SK-N-SH treated with all-trans-retinoic acid at 6 μM for 48 hours (cell line): ENCODE results near the gene KDM4B.

Experiments used
- ATAC-seq: fragments of 200-7000 bp; cut with Tn5 transposase; 3 replicates; pipeline ENCODE4 v1.9.1; 2020; ENCODE audit warnings: mild to moderate bottlenecking, moderate library complexity
- ARNTL ChIP-seq: fragments of 450-650 bp; formaldehyde crosslinking; IDR thresholded peaks from 2 replicates; pipeline ENCODE4 v1.5.0; 2020; ENCODE audit warnings: low read depth, mild to moderate bottlenecking, moderate library complexity, borderline replicate concordance
- BACH2 ChIP-seq: fragments of 250-450 bp; sonication (Bioruptor Pico); IDR thresholded peaks from 2 replicates; pipeline ENCODE4 v1.9.0; 2021; ENCODE audit warnings: mild to moderate bottlenecking, borderline replicate concordance
- CSDC2 ChIP-seq: fragments of 250-450 bp; sonication (Bioruptor Pico); IDR thresholded peaks from 2 replicates; pipeline ENCODE4 v1.5.0; 2020; ENCODE audit warnings: mild to moderate bottlenecking, moderate library complexity
- GLIS3 ChIP-seq: fragments of 250-450 bp; sonication (Bioruptor Pico); IDR thresholded peaks from 2 replicates; pipeline ENCODE4 v1.5.0; 2020; ENCODE audit warnings: mild to moderate bottlenecking, moderate library complexity
- ISL1 ChIP-seq: fragments of 250-450 bp; sonication (Bioruptor Pico); IDR thresholded peaks from 2 replicates; pipeline ENCODE4 v2.1.2; 2022; ENCODE audit warnings: mild to moderate bottlenecking, moderate library complexity
- OSR1 ChIP-seq: fragments of 250-450 bp; sonication (Bioruptor Pico); IDR thresholded peaks from 2 replicates; pipeline ENCODE4 v1.8.0; 2022; ENCODE audit warnings: moderate library complexity, mild to moderate bottlenecking, inconsistent platforms
- PPARA ChIP-seq: fragments of 250-450 bp; sonication (Bioruptor Pico); IDR thresholded peaks from 2 replicates; pipeline ENCODE4 v1.5.0; 2020; ENCODE audit warnings: mild to moderate bottlenecking, borderline replicate concordance
- RARB ChIP-seq: fragments of 250-450 bp; sonication (Bioruptor Pico); IDR thresholded peaks from 2 replicates; pipeline ENCODE4 v1.8.0; 2021; ENCODE audit warnings: mild to moderate bottlenecking, moderate library complexity
- SNAI2 ChIP-seq: fragments of 250-450 bp; sonication (Bioruptor Pico); IDR thresholded peaks from 2 replicates; pipeline ENCODE4 v1.5.0; 2020; ENCODE audit warnings: mild to moderate bottlenecking, moderate library complexity
- TCF4 ChIP-seq: fragments of 250-450 bp; sonication (Bioruptor Pico); IDR thresholded peaks from 2 replicates; pipeline ENCODE4 v1.8.0; 2021; ENCODE audit warnings: mild to moderate bottlenecking, moderate library complexity, borderline replicate concordance
- TOX ChIP-seq: fragments of 250-450 bp; sonication (Bioruptor Pico); IDR thresholded peaks from 2 replicates; pipeline ENCODE4 v1.8.0; 2021; ENCODE audit warnings: mild to moderate bottlenecking, moderate library complexity, borderline replicate concordance
- ZC3H10 ChIP-seq: fragments of 250-450 bp; sonication (Bioruptor Pico); IDR thresholded peaks from 2 replicates; pipeline ENCODE4 v1.5.1; 2021; ENCODE audit warnings: mild to moderate bottlenecking, moderate library complexity
- ZFP3 ChIP-seq: fragments of 250-450 bp; sonication (Bioruptor Pico); IDR thresholded peaks from 2 replicates; pipeline ENCODE4 v1.5.0; 2020; ENCODE audit warnings: mild to moderate bottlenecking, moderate library complexity
- ZFP30 ChIP-seq: fragments of 450-650 bp; formaldehyde crosslinking; IDR thresholded peaks from 2 replicates; pipeline ENCODE4 v1.5.0; 2022; ENCODE audit warnings: mild to moderate bottlenecking, moderate library complexity
- ZNF565 ChIP-seq: fragments of 450-650 bp; formaldehyde crosslinking; conservative IDR thresholded peaks from 2 replicates; pipeline ENCODE4 v1.5.0; 2020; ENCODE audit warnings: low read depth, mild to moderate bottlenecking, moderate library complexity
- ZNF70 ChIP-seq: fragments of 450-650 bp; formaldehyde crosslinking; IDR thresholded peaks from 2 replicates; pipeline ENCODE4 v1.5.0; 2020; ENCODE audit warnings: mild to moderate bottlenecking, moderate library complexity
- ZNF8 ChIP-seq: fragments of 450-650 bp; formaldehyde crosslinking; IDR thresholded peaks from 2 replicates; pipeline ENCODE4 v1.5.0; 2020; ENCODE audit warnings: mild to moderate bottlenecking, moderate library complexity
- TF ChIP-seq, protein P1 (sequence below): fragments of 250-450 bp; sonication (Bioruptor Pico); IDR thresholded peaks from 2 replicates; pipeline ENCODE4 v1.8.0; 2020; ENCODE audit warnings: mild to moderate bottlenecking, moderate library complexity, borderline replicate concordance
- TF ChIP-seq, protein P2 (sequence below): fragments of 250-450 bp; sonication (Bioruptor Pico); IDR thresholded peaks from 2 replicates; pipeline ENCODE4 v1.5.0; 2020; ENCODE audit warnings: mild to moderate bottlenecking, moderate library complexity
- TF ChIP-seq, protein P3 (sequence below): fragments of 250-450 bp; sonication (Bioruptor Pico); IDR thresholded peaks from 2 replicates; pipeline ENCODE4 v1.8.0; 2021; ENCODE audit warnings: low read depth, mild to moderate bottlenecking, moderate library complexity, borderline replicate concordance
- TF ChIP-seq, protein P4 (sequence below): fragments of 250-450 bp; sonication (Bioruptor Pico); IDR thresholded peaks from 2 replicates; pipeline ENCODE4 v1.5.1; 2021; ENCODE audit warnings: mild to moderate bottlenecking, moderate library complexity
- TF ChIP-seq, protein P5 (sequence below): fragments of 250-450 bp; sonication (Bioruptor Pico); IDR thresholded peaks from 2 replicates; pipeline ENCODE4 v1.5.1; 2020; ENCODE audit warnings: low read depth, mild to moderate bottlenecking, moderate library complexity

Gene KDM4B

DNA sequence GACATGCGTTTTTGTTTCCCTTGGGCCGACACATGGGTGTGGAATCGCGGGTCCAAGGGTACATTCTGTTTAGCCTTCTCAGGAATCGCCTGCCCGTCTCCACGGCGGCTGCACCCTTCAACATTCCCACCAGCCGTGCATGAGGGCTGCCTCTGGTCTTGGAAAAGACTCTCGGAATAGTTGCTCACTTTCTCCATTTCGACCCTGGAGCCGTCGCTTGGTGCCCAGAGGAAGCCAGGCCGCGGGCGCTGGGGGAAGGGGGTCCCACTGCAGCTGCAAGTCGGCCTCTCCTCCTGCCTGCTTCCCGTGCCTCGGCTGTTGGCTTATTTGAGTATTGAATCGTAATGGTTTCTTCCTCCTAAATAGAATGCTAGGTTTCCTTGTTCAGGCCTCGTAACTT is 51.5 kb downstream of the KDM4B start:
- no peak for ATAC-seq

DNA sequence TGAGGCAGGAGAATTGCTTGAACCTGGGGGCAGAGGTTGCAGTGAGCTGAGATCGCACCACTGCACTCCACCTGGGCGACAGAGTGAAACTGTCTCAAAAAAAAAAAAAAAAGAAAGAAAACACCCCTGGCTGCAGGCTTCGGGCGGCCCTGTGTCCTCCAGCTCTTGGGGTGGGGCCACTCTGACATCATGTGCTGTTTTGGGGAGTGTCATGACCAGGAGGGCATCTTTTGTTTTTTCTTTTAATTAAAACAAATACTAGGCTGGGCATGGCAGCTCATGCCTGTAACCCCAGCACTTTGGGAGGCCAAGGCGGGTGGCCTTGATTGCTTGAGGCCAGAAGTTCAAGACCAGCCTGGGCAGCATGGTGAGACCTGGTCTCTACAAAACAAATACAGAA is 52.1 kb downstream of the KDM4B start:
- ATAC-seq, result no peak
- TF ChIP-seq, protein P1, sequence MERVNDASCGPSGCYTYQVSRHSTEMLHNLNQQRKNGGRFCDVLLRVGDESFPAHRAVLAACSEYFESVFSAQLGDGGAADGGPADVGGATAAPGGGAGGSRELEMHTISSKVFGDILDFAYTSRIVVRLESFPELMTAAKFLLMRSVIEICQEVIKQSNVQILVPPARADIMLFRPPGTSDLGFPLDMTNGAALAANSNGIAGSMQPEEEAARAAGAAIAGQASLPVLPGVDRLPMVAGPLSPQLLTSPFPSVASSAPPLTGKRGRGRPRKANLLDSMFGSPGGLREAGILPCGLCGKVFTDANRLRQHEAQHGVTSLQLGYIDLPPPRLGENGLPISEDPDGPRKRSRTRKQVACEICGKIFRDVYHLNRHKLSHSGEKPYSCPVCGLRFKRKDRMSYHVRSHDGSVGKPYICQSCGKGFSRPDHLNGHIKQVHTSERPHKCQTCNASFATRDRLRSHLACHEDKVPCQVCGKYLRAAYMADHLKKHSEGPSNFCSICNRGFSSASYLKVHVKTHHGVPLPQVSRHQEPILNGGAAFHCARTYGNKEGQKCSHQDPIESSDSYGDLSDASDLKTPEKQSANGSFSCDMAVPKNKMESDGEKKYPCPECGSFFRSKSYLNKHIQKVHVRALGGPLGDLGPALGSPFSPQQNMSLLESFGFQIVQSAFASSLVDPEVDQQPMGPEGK (CRISPR knock-in tag), result no peak
- no peak for TF ChIP-seq ZNF8 (CRISPR knock-in tag)
- TF ChIP-seq TOX, result no peak
- no peak for TF ChIP-seq CSDC2 (CRISPR knock-in tag)
- TF ChIP-seq, protein P2, sequence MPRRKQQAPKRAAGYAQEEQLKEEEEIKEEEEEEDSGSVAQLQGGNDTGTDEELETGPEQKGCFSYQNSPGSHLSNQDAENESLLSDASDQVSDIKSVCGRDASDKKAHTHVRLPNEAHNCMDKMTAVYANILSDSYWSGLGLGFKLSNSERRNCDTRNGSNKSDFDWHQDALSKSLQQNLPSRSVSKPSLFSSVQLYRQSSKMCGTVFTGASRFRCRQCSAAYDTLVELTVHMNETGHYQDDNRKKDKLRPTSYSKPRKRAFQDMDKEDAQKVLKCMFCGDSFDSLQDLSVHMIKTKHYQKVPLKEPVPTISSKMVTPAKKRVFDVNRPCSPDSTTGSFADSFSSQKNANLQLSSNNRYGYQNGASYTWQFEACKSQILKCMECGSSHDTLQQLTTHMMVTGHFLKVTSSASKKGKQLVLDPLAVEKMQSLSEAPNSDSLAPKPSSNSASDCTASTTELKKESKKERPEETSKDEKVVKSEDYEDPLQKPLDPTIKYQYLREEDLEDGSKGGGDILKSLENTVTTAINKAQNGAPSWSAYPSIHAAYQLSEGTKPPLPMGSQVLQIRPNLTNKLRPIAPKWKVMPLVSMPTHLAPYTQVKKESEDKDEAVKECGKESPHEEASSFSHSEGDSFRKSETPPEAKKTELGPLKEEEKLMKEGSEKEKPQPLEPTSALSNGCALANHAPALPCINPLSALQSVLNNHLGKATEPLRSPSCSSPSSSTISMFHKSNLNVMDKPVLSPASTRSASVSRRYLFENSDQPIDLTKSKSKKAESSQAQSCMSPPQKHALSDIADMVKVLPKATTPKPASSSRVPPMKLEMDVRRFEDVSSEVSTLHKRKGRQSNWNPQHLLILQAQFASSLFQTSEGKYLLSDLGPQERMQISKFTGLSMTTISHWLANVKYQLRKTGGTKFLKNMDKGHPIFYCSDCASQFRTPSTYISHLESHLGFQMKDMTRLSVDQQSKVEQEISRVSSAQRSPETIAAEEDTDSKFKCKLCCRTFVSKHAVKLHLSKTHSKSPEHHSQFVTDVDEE (CRISPR knock-in tag), result no peak
- no peak for TF ChIP-seq ARNTL (CRISPR knock-in tag)
- no peak for TF ChIP-seq ISL1 (CRISPR knock-in tag)
- TF ChIP-seq, protein P3, sequence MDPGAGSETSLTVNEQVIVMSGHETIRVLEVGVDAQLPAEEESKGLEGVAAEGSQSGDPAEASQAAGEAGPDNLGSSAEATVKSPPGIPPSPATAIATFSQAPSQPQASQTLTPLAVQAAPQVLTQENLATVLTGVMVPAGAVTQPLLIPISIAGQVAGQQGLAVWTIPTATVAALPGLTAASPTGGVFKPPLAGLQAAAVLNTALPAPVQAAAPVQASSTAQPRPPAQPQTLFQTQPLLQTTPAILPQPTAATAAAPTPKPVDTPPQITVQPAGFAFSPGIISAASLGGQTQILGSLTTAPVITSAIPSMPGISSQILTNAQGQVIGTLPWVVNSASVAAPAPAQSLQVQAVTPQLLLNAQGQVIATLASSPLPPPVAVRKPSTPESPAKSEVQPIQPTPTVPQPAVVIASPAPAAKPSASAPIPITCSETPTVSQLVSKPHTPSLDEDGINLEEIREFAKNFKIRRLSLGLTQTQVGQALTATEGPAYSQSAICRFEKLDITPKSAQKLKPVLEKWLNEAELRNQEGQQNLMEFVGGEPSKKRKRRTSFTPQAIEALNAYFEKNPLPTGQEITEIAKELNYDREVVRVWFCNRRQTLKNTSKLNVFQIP (CRISPR knock-in tag), result no peak
- no peak for TF ChIP-seq ZNF70 (CRISPR knock-in tag)
- no peak for TF ChIP-seq TCF4
- no peak for TF ChIP-seq PPARA (CRISPR knock-in tag)
- TF ChIP-seq SNAI2 (CRISPR knock-in tag), result no peak

More for the DNA sequence above, 51.5 kb downstream of the KDM4B start:
- TF ChIP-seq, protein P2 (CRISPR knock-in tag), result no peak
- TF ChIP-seq, protein P3 (CRISPR knock-in tag), result no peak
- TF ChIP-seq ISL1 (CRISPR knock-in tag), result no peak
- no peak for TF ChIP-seq ZFP3 (CRISPR knock-in tag)
- TF ChIP-seq ZFP30 (CRISPR knock-in tag), result no peak
- no peak for TF ChIP-seq PPARA (CRISPR knock-in tag)
- no peak for TF ChIP-seq GLIS3 (CRISPR knock-in tag)
- TF ChIP-seq, protein P1 (CRISPR knock-in tag), result no peak
- TF ChIP-seq RARB (CRISPR knock-in tag), result no peak
- TF ChIP-seq, protein P4, sequence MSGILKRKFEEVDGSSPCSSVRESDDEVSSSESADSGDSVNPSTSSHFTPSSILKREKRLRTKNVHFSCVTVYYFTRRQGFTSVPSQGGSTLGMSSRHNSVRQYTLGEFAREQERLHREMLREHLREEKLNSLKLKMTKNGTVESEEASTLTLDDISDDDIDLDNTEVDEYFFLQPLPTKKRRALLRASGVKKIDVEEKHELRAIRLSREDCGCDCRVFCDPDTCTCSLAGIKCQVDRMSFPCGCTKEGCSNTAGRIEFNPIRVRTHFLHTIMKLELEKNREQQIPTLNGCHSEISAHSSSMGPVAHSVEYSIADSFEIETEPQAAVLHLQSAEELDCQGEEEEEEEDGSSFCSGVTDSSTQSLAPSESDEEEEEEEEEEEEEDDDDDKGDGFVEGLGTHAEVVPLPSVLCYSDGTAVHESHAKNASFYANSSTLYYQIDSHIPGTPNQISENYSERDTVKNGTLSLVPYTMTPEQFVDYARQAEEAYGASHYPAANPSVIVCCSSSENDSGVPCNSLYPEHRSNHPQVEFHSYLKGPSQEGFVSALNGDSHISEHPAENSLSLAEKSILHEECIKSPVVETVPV (CRISPR knock-in tag), result no peak
- TF ChIP-seq CSDC2 (CRISPR knock-in tag), result no peak
- TF ChIP-seq, protein P5, sequence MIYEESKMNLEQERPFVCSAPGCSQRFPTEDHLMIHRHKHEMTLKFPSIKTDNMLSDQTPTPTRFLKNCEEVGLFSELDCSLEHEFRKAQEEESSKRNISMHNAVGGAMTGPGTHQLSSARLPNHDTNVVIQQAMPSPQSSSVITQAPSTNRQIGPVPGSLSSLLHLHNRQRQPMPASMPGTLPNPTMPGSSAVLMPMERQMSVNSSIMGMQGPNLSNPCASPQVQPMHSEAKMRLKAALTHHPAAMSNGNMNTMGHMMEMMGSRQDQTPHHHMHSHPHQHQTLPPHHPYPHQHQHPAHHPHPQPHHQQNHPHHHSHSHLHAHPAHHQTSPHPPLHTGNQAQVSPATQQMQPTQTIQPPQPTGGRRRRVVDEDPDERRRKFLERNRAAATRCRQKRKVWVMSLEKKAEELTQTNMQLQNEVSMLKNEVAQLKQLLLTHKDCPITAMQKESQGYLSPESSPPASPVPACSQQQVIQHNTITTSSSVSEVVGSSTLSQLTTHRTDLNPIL, result no peak
- TF ChIP-seq ZC3H10 (CRISPR knock-in tag), result no peak
- TF ChIP-seq OSR1 (CRISPR knock-in tag), result no peak
- no peak for TF ChIP-seq TCF4
- TF ChIP-seq BACH2 (CRISPR knock-in tag), result no peak
- TF ChIP-seq ARNTL (CRISPR knock-in tag), result no peak
- TF ChIP-seq ZNF565 (CRISPR knock-in tag), result no peak
